ENCODE measurements around the gene ZMYM2. TPM values are rescaled to one million over a fixed set of nuclear protein-coding genes. Genes with fewer than 3 reads are reported as not detected.

The ZMYM2 gene
- total RNA-seq, 6 experiments from 2014 or later: 17.1 to 35.2 (median 25.9) TPM

GRCh38 chr13:19981685-19982238 lies 23.2 kb downstream of the ZMYM2 start:
- Histone ChIP-seq H3K4me1 (no peaks in the 10 kb centered on the region), H3K4me3 (no peak overlapping the region), H3K36me3 (peaks cover 0 to 5% (median 0%) of the 10 kb centered on the region in 4 donors), H3K9me3 (no peaks in the 10 kb centered on the region), H3K27ac (no peak overlapping the region), H3K27me3 (no peaks in the 10 kb centered on the region)
- WGBS (ENCODE audit: insufficient coverage, low coverage, low lambda C conversion rate, missing lambda C conversion rate): 33% methylated on average over 1 of the region's 3 CpGs
- intact Hi-C loops (cut with DNase I): no loop called here
- DNase-seq (no peak), ATAC-seq (no peak)
- TF ChIP-seq, protein P1, sequence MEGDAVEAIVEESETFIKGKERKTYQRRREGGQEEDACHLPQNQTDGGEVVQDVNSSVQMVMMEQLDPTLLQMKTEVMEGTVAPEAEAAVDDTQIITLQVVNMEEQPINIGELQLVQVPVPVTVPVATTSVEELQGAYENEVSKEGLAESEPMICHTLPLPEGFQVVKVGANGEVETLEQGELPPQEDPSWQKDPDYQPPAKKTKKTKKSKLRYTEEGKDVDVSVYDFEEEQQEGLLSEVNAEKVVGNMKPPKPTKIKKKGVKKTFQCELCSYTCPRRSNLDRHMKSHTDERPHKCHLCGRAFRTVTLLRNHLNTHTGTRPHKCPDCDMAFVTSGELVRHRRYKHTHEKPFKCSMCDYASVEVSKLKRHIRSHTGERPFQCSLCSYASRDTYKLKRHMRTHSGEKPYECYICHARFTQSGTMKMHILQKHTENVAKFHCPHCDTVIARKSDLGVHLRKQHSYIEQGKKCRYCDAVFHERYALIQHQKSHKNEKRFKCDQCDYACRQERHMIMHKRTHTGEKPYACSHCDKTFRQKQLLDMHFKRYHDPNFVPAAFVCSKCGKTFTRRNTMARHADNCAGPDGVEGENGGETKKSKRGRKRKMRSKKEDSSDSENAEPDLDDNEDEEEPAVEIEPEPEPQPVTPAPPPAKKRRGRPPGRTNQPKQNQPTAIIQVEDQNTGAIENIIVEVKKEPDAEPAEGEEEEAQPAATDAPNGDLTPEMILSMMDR (IDR thresholded peaks at IDR 0.05): no peak
- TF ChIP-seq POLR2A (IDR thresholded peaks at IDR 0.05): no peak

- H3K27me3 ChIP-seq: no peaks in the 10 kb centered on the region
- WGBS (ENCODE audit: insufficient coverage, low coverage, low lambda C conversion rate, missing lambda C conversion rate): 80% methylated on average over 5 of the region's 5 CpGs
- peaks cover 0 to 5% (median 0%) of the 10 kb centered on the region in 4 donors for H3K36me3 ChIP-seq
- DNase-seq (no peak), ATAC-seq (no peak)
- no peak overlapping the region for H3K27ac ChIP-seq
- TF ChIP-seq, protein P1 (IDR thresholded peaks at IDR 0.05): no peak
- no peak for TF ChIP-seq POLR2A (IDR thresholded peaks at IDR 0.05)
- H3K4me3 ChIP-seq: no peak overlapping the region
- no peaks in the 10 kb centered on the region for H3K9me3 ChIP-seq
- intact Hi-C loops (cut with DNase I): no loop called here
- H3K4me1 ChIP-seq: no peaks in the 10 kb centered on the region
These were observed 24.0 kb downstream of the ZMYM2 start for GRCh38 chr13:19982447-19983043.

DNA sequence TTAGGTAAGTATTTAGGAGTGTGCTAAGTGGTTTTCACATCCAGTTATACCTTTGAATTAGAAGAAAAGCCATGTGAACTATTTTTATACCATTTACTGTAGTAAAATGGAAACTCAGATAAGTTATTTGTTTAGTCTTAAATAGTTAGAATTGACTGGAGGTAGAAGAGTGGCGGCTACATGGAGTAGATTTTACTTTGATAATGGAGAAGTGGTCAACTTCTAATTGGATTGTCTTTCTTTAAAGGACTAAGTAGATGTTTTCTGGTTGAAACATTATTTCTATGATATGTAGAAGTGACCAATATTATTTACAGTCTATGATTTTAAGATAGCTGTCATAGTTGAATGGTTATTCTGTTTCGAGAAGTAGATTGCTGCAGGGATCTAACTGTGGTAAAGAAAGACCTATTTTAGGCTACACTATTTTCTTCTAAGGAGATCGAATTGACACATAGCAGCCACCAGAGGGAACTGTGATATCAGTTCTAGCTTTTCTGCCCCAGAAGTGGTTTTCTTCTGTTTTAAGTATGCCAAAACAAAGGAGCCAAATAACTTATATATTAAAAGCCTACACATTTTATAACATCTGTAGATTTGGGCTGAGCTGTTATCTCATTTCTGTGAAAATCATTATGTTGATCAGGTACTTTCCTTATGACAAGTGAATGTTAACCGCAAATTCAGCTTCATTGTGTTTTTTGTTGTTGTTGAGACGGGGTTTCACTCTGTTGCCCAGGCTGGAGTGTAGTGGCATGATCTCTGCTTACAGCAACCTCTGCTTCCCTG lies 26.1 kb downstream of the ZMYM2 start:
- no peak overlapping the region for H3K27ac ChIP-seq
- intact Hi-C loops (cut with DNase I): no loop called here
- H3K27me3 ChIP-seq: no peaks in the 10 kb centered on the region
- H3K36me3 ChIP-seq: peaks cover 0 to 4% (median 0%) of the 10 kb centered on the region in 4 donors
- no peak overlapping the region for H3K4me3 ChIP-seq
- no peak for TF ChIP-seq POLR2A (IDR thresholded peaks at IDR 0.05)
- TF ChIP-seq, protein P1 (IDR thresholded peaks at IDR 0.05): peak; percentile 34 to 55 (median 44)
- ATAC-seq: peak; percentile 52 to 63 (median 60)
- no peak for DNase-seq
- 68% methylated on average over 5 of the region's 5 CpGs for WGBS (ENCODE audit: insufficient coverage, low coverage, low lambda C conversion rate, missing lambda C conversion rate)
- H3K9me3 ChIP-seq: no peaks in the 10 kb centered on the region
- H3K4me1 ChIP-seq: no peaks in the 10 kb centered on the region

GRCh38 chr13:19985219-19985556 lies 26.7 kb downstream of the ZMYM2 start:
- Histone ChIP-seq H3K27ac (no peak overlapping the region), H3K27me3 (no peaks in the 10 kb centered on the region), H3K36me3 (peaks cover 0 to 4% (median 0%) of the 10 kb centered on the region in 4 donors), H3K9me3 (no peaks in the 10 kb centered on the region), H3K4me1 (no peaks in the 10 kb centered on the region), H3K4me3 (no peak overlapping the region)
- no peak for ATAC-seq
- intact Hi-C loops (cut with DNase I): no loop called here
- DNase-seq: no peak
- no peak for TF ChIP-seq POLR2A (IDR thresholded peaks at IDR 0.05)
- TF ChIP-seq, protein P1 (IDR thresholded peaks at IDR 0.05): no peak
- WGBS (ENCODE audit: insufficient coverage, low coverage, low lambda C conversion rate, missing lambda C conversion rate): 54% methylated on average over 2 of the region's 2 CpGs
